ENCODE data around the gene AKAP17A. TPM values are rescaled to one million over a fixed set of nuclear protein-coding genes. Genes with fewer than 3 reads are reported as not detected.
"Not testable (repeated sequence)": the region's sequence is repeated elsewhere in the genome, so short reads cannot be mapped to it uniquely, and the experiment has no call there.

AKAP17A gene
- total RNA-seq, 1 donor from 2014 or later, result 63.9 TPM

- intact Hi-C loops (cut with micrococcal nuclease), result no loop called here
- Mint-ChIP-seq H3K27me3 (ENCODE audit: insufficient read depth) (peaks cover 13% of the 10 kb centered on the region), H3K9me3 (no peaks in the 10 kb centered on the region), H3K4me3 (no peak overlapping the region), H3K27ac (no peak overlapping the region), H3K4me1 (ENCODE audit: low read depth) (peaks cover 16% of the 10 kb centered on the region), H3K36me3 (ENCODE audit: low read depth) (no peaks in the 10 kb centered on the region)
- DNase-seq (ENCODE audit: low spot score), result no peak
Observed at GRCh38 chrX:1564750-1565683, 26.4 kb upstream of the AKAP17A start.

GRCh38 chrX:1574181-1574580 lies 17.2 kb upstream of the AKAP17A start:
- H3K9me3 Mint-ChIP-seq, result not testable (repeated sequence)

GRCh38 chrX:1576201-1576992 lies 15.0 kb upstream of the AKAP17A start:
- no peak for DNase-seq (ENCODE audit: low spot score)
- peaks cover 2% of the 10 kb centered on the region for H3K36me3 Mint-ChIP-seq (ENCODE audit: low read depth)
- no peak overlapping the region for H3K27ac Mint-ChIP-seq
- intact Hi-C loops (cut with micrococcal nuclease), result loop anchor here (5.0 kb wide), 1 partner anchor 329 kb away; no protein-coding TSS in a partner anchor
- H3K27me3 Mint-ChIP-seq (ENCODE audit: insufficient read depth), result no peaks in the 10 kb centered on the region
- no peak overlapping the region for H3K4me3 Mint-ChIP-seq
- H3K4me1 Mint-ChIP-seq (ENCODE audit: low read depth), result peaks cover 6% of the 10 kb centered on the region
- H3K9me3 Mint-ChIP-seq, result no peaks in the 10 kb centered on the region

More at GRCh38 chrX:1574181-1574580, 17.2 kb upstream of the AKAP17A start:
- intact Hi-C loops (cut with micrococcal nuclease); DNase-seq (ENCODE audit: low spot score); H3K36me3 Mint-ChIP-seq (ENCODE audit: low read depth); H3K27me3 Mint-ChIP-seq (ENCODE audit: insufficient read depth); H3K4me3 Mint-ChIP-seq; H3K27ac Mint-ChIP-seq: not testable (repeated sequence)
- H3K4me1 Mint-ChIP-seq (ENCODE audit: low read depth), result peaks cover 15% of the 10 kb centered on the region

DNA sequence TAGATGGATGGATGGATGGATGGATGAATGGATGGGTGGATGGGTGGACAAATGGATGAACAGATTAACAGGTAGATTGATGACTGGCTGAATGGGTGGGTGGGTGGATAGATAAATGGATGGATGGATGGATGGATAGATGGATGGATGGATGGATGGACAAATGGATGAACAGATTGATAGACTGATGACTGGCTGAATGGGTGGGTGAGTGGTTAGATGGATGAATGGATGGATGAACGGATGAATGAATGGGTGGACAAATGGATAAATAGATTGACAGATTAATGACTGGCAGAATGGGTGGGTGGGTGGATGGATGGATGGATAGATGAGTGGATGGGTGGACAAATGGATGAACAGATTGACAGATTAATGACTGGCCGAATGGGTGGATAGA lies 13.6 kb upstream of the AKAP17A start:
- no peak for DNase-seq (ENCODE audit: low spot score)
- peaks cover 10% of the 10 kb centered on the region for H3K4me1 Mint-ChIP-seq (ENCODE audit: low read depth)
- H3K36me3 Mint-ChIP-seq (ENCODE audit: low read depth), result no peaks in the 10 kb centered on the region
- no peaks in the 10 kb centered on the region for H3K9me3 Mint-ChIP-seq
- intact Hi-C loops (cut with micrococcal nuclease), result loop anchor here (5.0 kb wide), 1 partner anchor 331 kb away; no protein-coding TSS in a partner anchor
- no peak overlapping the region for H3K4me3 Mint-ChIP-seq
- no peaks in the 10 kb centered on the region for H3K27me3 Mint-ChIP-seq (ENCODE audit: insufficient read depth)
- H3K27ac Mint-ChIP-seq, result no peak overlapping the region

- peak overlapping the region; percentile 36 for H3K27ac Mint-ChIP-seq
- H3K4me1 Mint-ChIP-seq (ENCODE audit: low read depth), result peaks cover 18% of the 10 kb centered on the region
- intact Hi-C loops (cut with micrococcal nuclease), result loop anchor here (5.0 kb wide), 1 partner anchor 331 kb away; no protein-coding TSS in a partner anchor
- no peak overlapping the region for H3K4me3 Mint-ChIP-seq
- no peaks in the 10 kb centered on the region for H3K9me3 Mint-ChIP-seq
- H3K27me3 Mint-ChIP-seq (ENCODE audit: insufficient read depth), result no peaks in the 10 kb centered on the region
- no peaks in the 10 kb centered on the region for H3K36me3 Mint-ChIP-seq (ENCODE audit: low read depth)
- DNase-seq (ENCODE audit: low spot score), result no peak
Observed at GRCh38 chrX:1578511-1579173, 12.8 kb upstream of the AKAP17A start.

DNA sequence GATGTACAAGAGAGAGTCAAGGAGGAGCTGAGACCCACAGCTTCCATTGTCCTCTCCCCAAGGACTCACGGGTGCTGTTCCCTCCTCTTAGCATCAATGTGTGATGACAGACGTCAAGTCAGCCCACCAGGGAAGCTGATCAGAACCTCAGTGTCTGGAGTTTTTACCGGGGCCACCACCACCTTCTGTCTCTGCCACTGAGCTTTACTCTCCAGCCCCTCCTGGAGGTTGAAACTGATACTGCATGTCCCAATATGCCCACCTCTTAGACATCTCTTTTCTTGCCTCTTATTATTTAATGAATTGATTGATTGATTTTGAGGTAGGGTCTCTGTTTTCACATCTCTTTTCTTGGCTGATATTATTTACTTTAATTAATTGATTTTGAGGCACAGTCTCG lies 10.3 kb upstream of the AKAP17A start:
- intact Hi-C loops (cut with micrococcal nuclease), result loop anchor here (1.0 to 5.0 kb wide), 5 partner anchors 10 to 259 kb away; partner anchors contain the start of genes AKAP17A, P2RY8 and SLC25A6
- Mint-ChIP-seq H3K27me3 (ENCODE audit: insufficient read depth) (no peaks in the 10 kb centered on the region), H3K4me1 (ENCODE audit: low read depth) (peaks cover 19% of the 10 kb centered on the region), H3K9me3 (no peaks in the 10 kb centered on the region), H3K36me3 (ENCODE audit: low read depth) (no peaks in the 10 kb centered on the region), H3K27ac (no peak overlapping the region), H3K4me3 (no peak overlapping the region)
- DNase-seq (ENCODE audit: low spot score), result peak; percentile 66

DNA sequence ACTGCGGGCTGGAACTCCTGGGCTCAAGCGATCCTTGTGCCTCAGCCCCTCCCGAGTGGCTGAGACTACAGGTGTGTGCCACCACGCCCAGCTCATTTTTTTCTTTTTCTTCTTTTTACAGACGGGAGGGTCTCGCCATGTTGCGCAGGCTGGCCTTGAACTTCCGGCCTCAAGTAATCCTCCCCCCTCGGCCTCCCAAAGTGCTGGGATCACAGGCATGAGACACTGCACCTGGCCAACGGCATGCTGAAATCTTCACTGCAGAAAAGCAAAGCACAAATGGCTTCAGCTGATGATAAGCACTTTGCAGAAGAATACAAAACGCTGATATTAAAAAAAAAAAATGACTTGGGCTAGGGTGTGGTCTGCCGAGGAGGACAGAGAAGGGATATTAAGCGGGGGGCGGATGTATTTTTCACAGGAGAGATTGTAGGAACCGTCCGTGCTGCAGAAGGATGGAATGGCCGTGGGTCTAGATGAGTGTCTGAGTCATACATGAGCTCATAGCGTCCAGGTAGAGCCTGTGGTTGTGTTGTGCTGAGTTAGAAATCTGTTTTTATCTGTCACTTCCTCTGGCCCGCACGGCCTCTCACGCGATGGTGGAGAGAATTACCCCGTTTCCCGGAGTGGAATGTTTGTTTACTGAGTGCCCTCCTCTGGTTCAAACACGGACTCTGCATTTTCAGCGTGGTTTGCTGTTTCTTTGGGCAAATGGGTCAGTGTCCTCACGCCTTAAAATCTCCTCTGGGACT lies 8.5 kb upstream of the AKAP17A start:
- Mint-ChIP-seq H3K4me1 (ENCODE audit: low read depth) (peaks cover 19% of the 10 kb centered on the region), H3K9me3 (no peaks in the 10 kb centered on the region), H3K4me3 (peak overlapping the region; percentile 35), H3K36me3 (ENCODE audit: low read depth) (no peaks in the 10 kb centered on the region), H3K27me3 (ENCODE audit: insufficient read depth) (no peaks in the 10 kb centered on the region), H3K27ac (peak overlapping the region; percentile 78)
- peak; percentile 46 for DNase-seq (ENCODE audit: low spot score)
- intact Hi-C loops (cut with micrococcal nuclease), result loop anchor here (5.0 kb wide), 1 partner anchor 261 kb away; no protein-coding TSS in a partner anchor

DNA sequence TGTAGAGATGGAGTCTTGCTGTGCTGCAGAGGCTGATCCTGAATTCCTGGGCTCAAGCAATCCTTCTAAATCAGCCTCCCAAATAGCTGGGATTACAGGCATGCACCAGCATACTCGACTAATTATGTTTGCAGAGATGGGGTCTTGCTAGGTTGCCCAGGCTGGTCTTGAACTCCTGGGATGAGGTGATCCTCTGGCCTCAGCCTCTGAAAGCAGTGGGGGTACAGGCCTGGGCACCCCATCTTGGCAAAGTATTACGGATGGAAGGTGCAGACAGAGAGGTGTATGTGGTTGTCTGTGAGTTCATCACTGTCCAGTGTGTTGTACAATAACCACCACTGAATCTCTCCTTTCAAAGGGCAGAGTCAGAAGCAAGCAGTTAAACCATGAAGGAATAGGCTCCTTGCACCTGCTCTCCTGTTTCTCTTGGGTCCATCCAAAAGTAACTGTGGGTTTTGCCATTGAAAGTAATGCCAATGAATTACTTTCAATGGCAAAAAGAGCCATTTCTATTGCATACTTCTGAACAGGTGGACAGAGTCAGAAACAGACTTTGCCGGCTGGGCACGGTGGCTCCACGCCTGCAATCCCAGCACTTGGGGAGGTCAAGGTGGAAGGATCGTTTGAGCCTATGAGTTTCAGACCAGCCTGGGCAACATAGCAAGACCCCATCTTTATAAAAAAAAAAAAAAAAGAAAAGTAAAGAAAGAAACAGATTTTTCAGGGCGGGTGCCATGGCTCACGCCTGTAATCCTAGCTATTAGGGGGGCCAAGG lies 7.0 kb upstream of the AKAP17A start:
- DNase-seq (ENCODE audit: low spot score), result no peak
- intact Hi-C loops (cut with micrococcal nuclease), result loop anchor here (5.0 kb wide), 1 partner anchor 262 kb away; no protein-coding TSS in a partner anchor
- no peaks in the 10 kb centered on the region for H3K36me3 Mint-ChIP-seq (ENCODE audit: low read depth)
- no peaks in the 10 kb centered on the region for H3K27me3 Mint-ChIP-seq (ENCODE audit: insufficient read depth)
- H3K9me3 Mint-ChIP-seq, result no peaks in the 10 kb centered on the region
- peaks cover 19% of the 10 kb centered on the region for H3K4me1 Mint-ChIP-seq (ENCODE audit: low read depth)
- H3K4me3 Mint-ChIP-seq, result no peak overlapping the region
- H3K27ac Mint-ChIP-seq, result no peak overlapping the region

- no peak overlapping the region for H3K4me3 Mint-ChIP-seq
- H3K36me3 Mint-ChIP-seq (ENCODE audit: low read depth), result no peaks in the 10 kb centered on the region
- intact Hi-C loops (cut with micrococcal nuclease), result no loop called here
- H3K27ac Mint-ChIP-seq, result peak overlapping the region; percentile 26
- H3K9me3 Mint-ChIP-seq, result no peaks in the 10 kb centered on the region
- H3K4me1 Mint-ChIP-seq (ENCODE audit: low read depth), result peaks cover 11% of the 10 kb centered on the region
- H3K27me3 Mint-ChIP-seq (ENCODE audit: insufficient read depth), result no peaks in the 10 kb centered on the region
- no peak for DNase-seq (ENCODE audit: low spot score)
Observed at GRCh38 chrX:1587161-1587560, 4.2 kb upstream of the AKAP17A start.

GRCh38 chrX:1589356-1590130 lies 1.9 kb upstream of the AKAP17A start:
- Mint-ChIP-seq H3K36me3 (ENCODE audit: low read depth) (peaks cover 16% of the 10 kb centered on the region), H3K4me3 (no peak overlapping the region), H3K4me1 (ENCODE audit: low read depth) (peaks cover 10% of the 10 kb centered on the region), H3K9me3 (no peaks in the 10 kb centered on the region), H3K27me3 (ENCODE audit: insufficient read depth) (no peaks in the 10 kb centered on the region), H3K27ac (peak overlapping the region; percentile 29)
- intact Hi-C loops (cut with micrococcal nuclease), result loop anchor here (2.0 to 5.0 kb wide), 3 partner anchors 197 to 1018 kb away; partner anchors contain the start of gene SLC25A6
- DNase-seq (ENCODE audit: low spot score), result no peak

Measured in activated T-helper 1 cell treated with anti-CD3 and anti-CD28 coated beads, Interleukin-12 subunit alpha, Interleukin-12 subunit beta, Interleukin-2, Interleukin-4 antibody, amounts not matched to agents 30 ng/mL and 10 ng/mL and 1 ng/mL, durations not matched to agents 14 hours and 24 hours and 36 hours (primary cell).